GM12892 (cell line): ENCODE measurements around the gene SSUH2.

Experiments
- POLR2A ChIP-seq: IDR thresholded peaks from 2 replicates; pipeline ENCODE4 v1.6.1; 2011; ENCODE audit warnings: low read depth, low read length, control low read depth
- POLR2AphosphoS5 ChIP-seq: IDR thresholded peaks from 2 replicates; pipeline ENCODE4 v1.6.1; 2011; ENCODE audit warnings: low read depth, low read length, control low read depth

- TF ChIP-seq POLR2A (no peak), POLR2AphosphoS5 (no peak)
Measured at GRCh38 chr3:8656240-8656639, 11.6 kb upstream of the SSUH2 start.
